Suprapubic skin (tissue), 4 donors: ENCODE results near the gene LMNTD2.

ENCODE experiments used
- CTCF ChIP-seq, 2 donors: fragments of 200-600 bp in 1 of 2; fragments of 450-650 bp in 1 of 2; sonication (generic) in 1 of 2; IDR thresholded peaks; one replicate each; pipeline ENCODE4 v1.5.1; 2016 to 2019; ENCODE audit warnings: antibody characterized with exemption in 2 of 2, mild to moderate bottlenecking in 1 of 2, moderate library complexity in 1 of 2
- EP300 ChIP-seq: sonication (generic); formaldehyde crosslinking; IDR thresholded peaks from one replicate; pipeline ENCODE4 v1.6.1; 2017; ENCODE audit warnings: antibody characterized with exemption
- POLR2A ChIP-seq, 2 donors: fragments of 450-650 bp; IDR thresholded peaks; one replicate each; pipeline ENCODE4 v1.6.1; 2017; ENCODE audit warnings: antibody characterized with exemption in 2 of 2, mild to moderate bottlenecking in 2 of 2, moderate library complexity in 2 of 2
- POLR2AphosphoS5 ChIP-seq, 3 donors: sonication (generic); formaldehyde crosslinking; IDR thresholded peaks; one replicate each; pipeline ENCODE4 v1.6.1; 2017; ENCODE audit warnings: antibody characterized with exemption in 3 of 3

GRCh38 chr11:593347-593746 is 32.8 kb upstream of the LMNTD2 start:
- no peak for TF ChIP-seq POLR2A (IDR thresholded peaks at IDR 0.05)
- TF ChIP-seq EP300 = no peak
- no peak for TF ChIP-seq CTCF (IDR thresholded peaks at IDR 0.05)
- TF ChIP-seq POLR2AphosphoS5 (IDR thresholded peaks at IDR 0.05) = no peak
